HepG2 (cell line): ENCODE results near the gene LBX2. TPM values are rescaled to one million over a fixed set of nuclear protein-coding genes. Genes with fewer than 3 reads are reported as not detected.

ENCODE experiments used
- ARNTL ChIP-seq: sonication (generic); formaldehyde crosslinking; IDR thresholded peaks from 2 replicates; pipeline ENCODE4 v1.4.0; 2020; ENCODE audit warnings: mild to moderate bottlenecking, missing genetic modification reagents
- CEBPG ChIP-seq: IDR thresholded peaks from 2 replicates; pipeline ENCODE4 v1.6.1; 2016
- CHCHD3 ChIP-seq: sonication (generic); formaldehyde crosslinking; IDR thresholded peaks from 2 replicates; pipeline ENCODE4 v1.8.0; 2022; ENCODE audit warnings: mild to moderate bottlenecking, missing genetic modification reagents, moderate library complexity
- CTCF ChIP-seq: sonication (generic); formaldehyde crosslinking; IDR thresholded peaks from 2 replicates; pipeline ENCODE4 v1.5.0; 2020; ENCODE audit warnings: mild to moderate bottlenecking, missing genetic modification reagents, moderate library complexity
- HCFC1 ChIP-seq: fragments of 150-350 bp; IDR thresholded peaks from 2 replicates; pipeline ENCODE4 v1.6.1; 2014; ENCODE audit warnings: low read depth, low read length
- ISX ChIP-seq: sonication (generic); formaldehyde crosslinking; conservative IDR thresholded peaks from 2 replicates; pipeline ENCODE4 v1.5.0; 2020; ENCODE audit warnings: missing genetic modification reagents
- KAT7 ChIP-seq: IDR thresholded peaks from 2 replicates; pipeline ENCODE4 v1.6.1; 2018; ENCODE audit warnings: borderline replicate concordance, missing compliant biosample characterization
- KLF15 ChIP-seq: sonication (generic); formaldehyde crosslinking; IDR thresholded peaks from 2 replicates; pipeline ENCODE4 v1.8.1; 2023; ENCODE audit warnings: borderline replicate concordance, mild to moderate bottlenecking, inconsistent platforms, missing genetic modification reagents, mixed read lengths
- SIN3A ChIP-seq: IDR thresholded peaks from 2 replicates; pipeline ENCODE4 v1.6.1; 2011; ENCODE audit warnings: low read depth, mild to moderate bottlenecking, control low read depth, low read length, borderline replicate concordance
- SKI ChIP-seq: fragments of 450-650 bp; IDR thresholded peaks from one replicate; pipeline ENCODE4 v1.6.1; 2018; ENCODE audit warnings: mild to moderate bottlenecking; ENCODE audit not compliant: partially characterized antibody
- SNAI1 ChIP-seq: sonication (generic); formaldehyde crosslinking; IDR thresholded peaks from 2 replicates; pipeline ENCODE4 v1.5.0; 2020; ENCODE audit warnings: mild to moderate bottlenecking, missing genetic modification reagents, borderline replicate concordance
- SPEN ChIP-seq: sonication (generic); formaldehyde crosslinking; IDR thresholded peaks from 2 replicates; pipeline ENCODE4 v1.5.1; 2020; ENCODE audit warnings: low read depth, mild to moderate bottlenecking, missing genetic modification reagents
- STAG1 ChIP-seq: sonication (generic); formaldehyde crosslinking; IDR thresholded peaks from 2 replicates; pipeline ENCODE4 v1.4.0; 2020; ENCODE audit warnings: missing genetic modification reagents
- TBX2 ChIP-seq: sonication (generic); formaldehyde crosslinking; IDR thresholded peaks from 2 replicates; pipeline ENCODE4 v1.5.0; 2020; ENCODE audit warnings: missing genetic modification reagents, mild to moderate bottlenecking, borderline replicate concordance
- TIGD3 ChIP-seq: sonication (generic); formaldehyde crosslinking; IDR thresholded peaks from 2 replicates; pipeline ENCODE4 v1.5.1; 2020; ENCODE audit warnings: mild to moderate bottlenecking, missing genetic modification reagents, borderline replicate concordance
- ZBTB1 ChIP-seq: sonication (generic); formaldehyde crosslinking; IDR thresholded peaks from 2 replicates; pipeline ENCODE4 v1.4.0; 2020; ENCODE audit warnings: missing genetic modification reagents, borderline replicate concordance
- ZNF180 ChIP-seq: sonication (generic); formaldehyde crosslinking; IDR thresholded peaks from 2 replicates; pipeline ENCODE4 v1.4.0; 2020; ENCODE audit warnings: low read depth, missing genetic modification reagents, borderline replicate concordance
- ZNF292 ChIP-seq: sonication (generic); formaldehyde crosslinking; IDR thresholded peaks from 2 replicates; pipeline ENCODE4 v1.8.1; 2022; ENCODE audit warnings: mild to moderate bottlenecking, low read depth, missing genetic modification reagents, borderline replicate concordance
- ZNF33B ChIP-seq: sonication (generic); formaldehyde crosslinking; IDR thresholded peaks from 2 replicates; pipeline ENCODE4 v1.5.1; 2020; ENCODE audit warnings: mild to moderate bottlenecking, missing genetic modification reagents
- ZNF570 ChIP-seq: sonication (generic); formaldehyde crosslinking; IDR thresholded peaks from 2 replicates; pipeline ENCODE4 v1.4.0; 2020; ENCODE audit warnings: mild to moderate bottlenecking, missing genetic modification reagents, borderline replicate concordance
- ZNF740 ChIP-seq: sonication (generic); formaldehyde crosslinking; IDR thresholded peaks from 2 replicates; pipeline ENCODE4 v1.4.0; 2020; ENCODE audit warnings: missing genetic modification reagents
- polyA plus RNA-seq, 8 experiments: library from polyadenylated mRNA; depleted of rRNA in 3 of 8; stranded (reverse) in 7 of 8; unstranded in 1 of 8; fragments of >200 nt; fragmentation: Illumina TruSeq in 4 of 8; extraction: Trizol in 4 of 8; gene quantifications; 2 replicates each; pipeline versions ENCODE4 v1.2.1 to v1.2.3, GENCODE V29; 2011 to 2016; ENCODE audit warnings: low read depth in 4 of 8, missing spikeins in 1 of 8, mixed read lengths in 1 of 8; ENCODE audit not compliant: insufficient read depth in 1 of 8
- total RNA-seq, 5 experiments: library from RNA; depleted of rRNA; stranded (reverse); fragments of >200 nt; fragmentation: Illumina TruSeq; extraction: Trizol; gene quantifications; 2 replicates each; pipeline ENCODE4 v1.2.3, GENCODE V29; 2016; ENCODE audit warnings: low read depth in 1 of 5
- TF ChIP-seq, protein P1 (sequence below): IDR thresholded peaks from 2 replicates; pipeline ENCODE4 v1.6.1; 2012; ENCODE audit warnings: inconsistent platforms
- TF ChIP-seq, protein P2 (sequence below): sonication (generic); formaldehyde crosslinking; IDR thresholded peaks from 2 replicates; pipeline ENCODE4 v1.5.0; 2020; ENCODE audit warnings: mild to moderate bottlenecking, missing genetic modification reagents, borderline replicate concordance

Gene LBX2
- total and polyA plus RNA-seq, 2 of the 13 experiments (the other 11 are each of a cell fraction or from before 2014, with no cell fraction given), result 6.4 to 8.1 TPM

GRCh38 chr2:74529357-74530238 is 30.2 kb upstream of the LBX2 start, which contains the start of the genes AUP1 and HTRA2 (continued):
- TF ChIP-seq CHCHD3 (no peak), ZNF33B (CRISPR knock-in tag) (no peak; the same call in none of the 2 replicates), ARNTL (peak; percentile 44), SIN3A (peak; percentile 92), ZBTB1 (CRISPR knock-in tag) (peak; percentile 84; the same call in 1 of the 2 replicates), TBX2 (CRISPR knock-in tag) (peak; percentile 93), SKI (peak; percentile 76), SPEN (CRISPR knock-in tag) (peak; percentile 83), ZNF292 (no peak; the same call in 1 of the 2 replicates), STAG1 (peak; percentile 19), ZNF180 (0 out of 2 replicates have a peak, but pooled peaks have one; percentile 19), CEBPG (CRISPR knock-in tag) (0 out of 2 replicates have a peak, but pooled peaks have one; percentile 16), ZNF570 (CRISPR knock-in tag) (0 out of 2 replicates have a peak, but pooled peaks have one; percentile 24), CTCF (CRISPR knock-in tag) (peak; percentile 33), HCFC1 (peak; percentile 96), TIGD3 (CRISPR knock-in tag) (no peak), ZNF740 (CRISPR knock-in tag) (0 out of 2 replicates have a peak, but pooled peaks have one; percentile 34), ISX (no peak), SNAI1 (0 out of 2 replicates have a peak, but pooled peaks have one; percentile 90), KAT7 (CRISPR knock-in tag) (peak; percentile 80; the same call in 1 of the 2 replicates), KLF15 (CRISPR knock-in tag) (peak; percentile 75; the same call in 1 of the 2 replicates)
- TF ChIP-seq, protein P1, sequence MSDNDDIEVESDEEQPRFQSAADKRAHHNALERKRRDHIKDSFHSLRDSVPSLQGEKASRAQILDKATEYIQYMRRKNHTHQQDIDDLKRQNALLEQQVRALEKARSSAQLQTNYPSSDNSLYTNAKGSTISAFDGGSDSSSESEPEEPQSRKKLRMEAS, result peak; percentile 64
- TF ChIP-seq, protein P2, sequence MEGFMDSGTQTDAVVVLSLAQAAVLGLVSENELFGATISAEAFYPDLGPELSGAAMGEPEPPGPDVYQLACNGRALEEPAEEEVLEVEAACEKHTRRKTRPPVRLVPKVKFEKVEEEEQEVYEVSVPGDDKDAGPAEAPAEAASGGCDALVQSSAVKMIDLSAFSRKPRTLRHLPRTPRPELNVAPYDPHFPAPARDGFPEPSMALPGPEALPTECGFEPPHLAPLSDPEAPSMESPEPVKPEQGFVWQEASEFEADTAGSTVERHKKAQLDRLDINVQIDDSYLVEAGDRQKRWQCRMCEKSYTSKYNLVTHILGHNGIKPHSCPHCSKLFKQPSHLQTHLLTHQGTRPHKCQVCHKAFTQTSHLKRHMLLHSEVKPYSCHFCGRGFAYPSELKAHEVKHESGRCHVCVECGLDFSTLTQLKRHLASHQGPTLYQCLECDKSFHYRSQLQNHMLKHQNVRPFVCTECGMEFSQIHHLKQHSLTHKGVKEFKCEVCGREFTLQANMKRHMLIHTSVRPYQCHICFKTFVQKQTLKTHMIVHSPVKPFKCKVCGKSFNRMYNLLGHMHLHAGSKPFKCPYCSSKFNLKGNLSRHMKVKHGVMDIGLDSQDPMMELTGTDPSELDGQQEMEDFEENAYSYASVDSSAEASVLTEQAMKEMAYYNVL (CRISPR knock-in tag), result peak; percentile 80
